ENCODE data around the gene FBXO31.
"Not testable (repeated sequence)": the region's sequence is repeated elsewhere in the genome, so short reads cannot be mapped to it uniquely, and the experiment has no call there.

Gene FBXO31

GRCh38 chr16:87391950-87392820 lies 8.6 kb upstream of the FBXO31 start, which contains the start of gene MAP1LC3B:
Gene MAP1LC3B, plus strand, starts transcription at chr16:87392336. Its CDS starts 92 bp downstream, at chr16:87392428.
- ATAC-seq (ENCODE audit: insufficient read depth, low read depth) (peak; percentile 81), DNase-seq (peak; percentile 97)
- peak within 1 kb of the TSS; percentile 73 for H2AFZ ChIP-seq (ENCODE audit: low read depth, low read length)
- H3K27ac ChIP-seq (ENCODE audit: low read length): peak within 1 kb of the TSS; percentile 96
- peak within 1 kb of the TSS; percentile 61 to 68 for H3K4me3 ChIP-seq (ENCODE audit: low read depth in 1 of 2, low read length in 2 of 2)
- H3K9ac ChIP-seq (ENCODE audit: low read depth, low read length): peak within 1 kb of the TSS; percentile 97
- no peak for TF ChIP-seq CTCF (IDR thresholded peaks at IDR 0.05; ENCODE audit: borderline replicate concordance, extremely low read depth, low read length, poor library complexity, severe bottlenecking)
- no peak for TF ChIP-seq EZH2 (IDR thresholded peaks at IDR 0.05; ENCODE audit: borderline replicate concordance, low read depth, low read length, severe bottlenecking)
- peak within 1 kb of the TSS; percentile 96 for H3K4me2 ChIP-seq (ENCODE audit: insufficient read depth, low read length)
- no peaks in the 10 kb centered on the region for H3K9me3 ChIP-seq (ENCODE audit: insufficient read depth, low read length, severe bottlenecking)
- peaks cover 5% of the 10 kb centered on the region; the same call in 1 of the 2 replicates for H3K36me3 ChIP-seq (ENCODE audit: insufficient read depth, low read length)
- no peaks in the 10 kb centered on the region for H3K27me3 ChIP-seq (ENCODE audit: insufficient read depth, low read length, poor library complexity)
- H4K20me1 ChIP-seq (ENCODE audit: insufficient read depth, low read length): peaks cover 29% of the 10 kb centered on the region
- H3K4me1 ChIP-seq (ENCODE audit: insufficient read depth, low read length): peaks cover 60% of the 10 kb centered on the region
- H3K79me2 ChIP-seq (ENCODE audit: insufficient read depth, low read length): peaks cover 71% of the 10 kb centered on the region

GRCh38 chr16:87391324-87391949 lies 7.9 kb upstream of the FBXO31 start:
- Histone ChIP-seq H3K9me3 (ENCODE audit: insufficient read depth, low read length, severe bottlenecking) (no peaks in the 10 kb centered on the region), H3K9ac (ENCODE audit: low read depth, low read length) (peak overlapping the region; percentile 97), H3K4me2 (ENCODE audit: insufficient read depth, low read length) (peak overlapping the region; percentile 77), H3K27me3 (ENCODE audit: insufficient read depth, low read length, poor library complexity) (no peaks in the 10 kb centered on the region), H4K20me1 (ENCODE audit: insufficient read depth, low read length) (peaks cover 28% of the 10 kb centered on the region), H3K4me1 (ENCODE audit: insufficient read depth, low read length) (peaks cover 67% of the 10 kb centered on the region), H3K4me3 (ENCODE audit: low read depth in 1 of 2, low read length in 2 of 2) (peak overlapping the region; percentile 56 to 61), H3K36me3 (ENCODE audit: insufficient read depth, low read length) (peaks cover 5% of the 10 kb centered on the region; the same call in 1 of the 2 replicates), H3K27ac (ENCODE audit: low read length) (peak overlapping the region; percentile 96), H2AFZ (ENCODE audit: low read depth, low read length) (peak overlapping the region; percentile 73), H3K79me2 (ENCODE audit: insufficient read depth, low read length) (peaks cover 69% of the 10 kb centered on the region)
- ATAC-seq (ENCODE audit: insufficient read depth, low read depth) (no peak), DNase-seq (no peak)
- TF ChIP-seq EZH2 (IDR thresholded peaks at IDR 0.05; ENCODE audit: borderline replicate concordance, low read depth, low read length, severe bottlenecking) (no peak), CTCF (IDR thresholded peaks at IDR 0.05; ENCODE audit: borderline replicate concordance, extremely low read depth, low read length, poor library complexity, severe bottlenecking) (no peak)

GRCh38 chr16:87390641-87391323 lies 7.2 kb upstream of the FBXO31 start:
- Histone ChIP-seq H3K4me1 (ENCODE audit: insufficient read depth, low read length) (peaks cover 71% of the 10 kb centered on the region), H3K4me3 (ENCODE audit: low read depth in 1 of 2, low read length in 2 of 2) (peak overlapping the region; percentile 56 to 61; a peak in 3 of 4 replicates), H3K36me3 (ENCODE audit: insufficient read depth, low read length) (peaks cover 5% of the 10 kb centered on the region; the same call in 1 of the 2 replicates), H3K27me3 (ENCODE audit: insufficient read depth, low read length, poor library complexity) (no peaks in the 10 kb centered on the region), H3K79me2 (ENCODE audit: insufficient read depth, low read length) (peaks cover 67% of the 10 kb centered on the region), H2AFZ (ENCODE audit: low read depth, low read length) (peak overlapping the region; percentile 73; the same call in 1 of the 2 replicates), H3K9me3 (ENCODE audit: insufficient read depth, low read length, severe bottlenecking) (no peaks in the 10 kb centered on the region), H3K27ac (ENCODE audit: low read length) (peak overlapping the region; percentile 96), H3K4me2 (ENCODE audit: insufficient read depth, low read length) (peak overlapping the region; percentile 77), H3K9ac (ENCODE audit: low read depth, low read length) (peak overlapping the region; percentile 97), H4K20me1 (ENCODE audit: insufficient read depth, low read length) (peaks cover 27% of the 10 kb centered on the region)
- DNase-seq (no peak), ATAC-seq (ENCODE audit: insufficient read depth, low read depth) (no peak)
- TF ChIP-seq CTCF (IDR thresholded peaks at IDR 0.05; ENCODE audit: borderline replicate concordance, extremely low read depth, low read length, poor library complexity, severe bottlenecking): no peak
- no peak for TF ChIP-seq EZH2 (IDR thresholded peaks at IDR 0.05; ENCODE audit: borderline replicate concordance, low read depth, low read length, severe bottlenecking)

GRCh38 chr16:87389914-87390313 lies 6.3 kb upstream of the FBXO31 start:
- not testable (repeated sequence) for H3K9me3 ChIP-seq (ENCODE audit: insufficient read depth, low read length, severe bottlenecking); H3K4me2 ChIP-seq (ENCODE audit: insufficient read depth, low read length); H3K27me3 ChIP-seq (ENCODE audit: insufficient read depth, low read length, poor library complexity); H3K27ac ChIP-seq (ENCODE audit: low read length); DNase-seq; H2AFZ ChIP-seq (ENCODE audit: low read depth, low read length); ATAC-seq (ENCODE audit: insufficient read depth, low read depth); H3K4me3 ChIP-seq (ENCODE audit: low read depth in 1 of 2, low read length in 2 of 2); H3K9ac ChIP-seq (ENCODE audit: low read depth, low read length); H3K36me3 ChIP-seq (ENCODE audit: insufficient read depth, low read length)
- Histone ChIP-seq H4K20me1 (ENCODE audit: insufficient read depth, low read length) (peaks cover 21% of the 10 kb centered on the region), H3K4me1 (ENCODE audit: insufficient read depth, low read length) (peaks cover 68% of the 10 kb centered on the region), H3K79me2 (ENCODE audit: insufficient read depth, low read length) (peaks cover 61% of the 10 kb centered on the region)
